Mesendoderm (in vitro differentiated cells): Measurements from ENCODE around the gene SNRPE.
"Not testable (repeated sequence)": the region's sequence is repeated elsewhere in the genome, so short reads cannot be mapped to it uniquely, and the experiment has no call there.

Source experiments
- DNase-seq: peaks from one replicate; pipeline ENCODE4 v3.0.0; 2013
- H2AK5ac ChIP-seq: 2 replicates; pipeline ENCODE4 v1.6.1; 2013; ENCODE audit warnings: low read length, inconsistent platforms
- H2BK120ac ChIP-seq: 2 replicates; pipeline ENCODE4 v1.6.1; 2013; ENCODE audit warnings: low read depth, mild to moderate bottlenecking, low read length, moderate library complexity, mixed read lengths
- H2BK15ac ChIP-seq: replicated peaks from 2 replicates; pipeline ENCODE4 v1.6.1; 2013; ENCODE audit warnings: low read depth, mild to moderate bottlenecking, moderate library complexity
- H2BK5ac ChIP-seq: 2 replicates; pipeline ENCODE4 v1.6.1; 2013; ENCODE audit warnings: low read length, inconsistent platforms
- H3K18ac ChIP-seq: 2 replicates; pipeline ENCODE4 v1.6.1; 2013; ENCODE audit warnings: mild to moderate bottlenecking, low read length, mixed read lengths
- H3K23ac ChIP-seq: one replicate; pipeline ENCODE4 v1.6.1; 2013; ENCODE audit warnings: low read length
- H3K27ac ChIP-seq: 2 replicates; pipeline ENCODE4 v1.5.1; 2013; ENCODE audit warnings: low read depth, mild to moderate bottlenecking, inconsistent platforms, low read length, moderate library complexity
- H3K27me3 ChIP-seq: 2 replicates; pipeline ENCODE4 v1.6.1; 2013; ENCODE audit warnings: low read length, control low read depth, mild to moderate bottlenecking, inconsistent platforms; ENCODE audit not compliant: insufficient read depth, poor library complexity
- H3K36me3 ChIP-seq: 2 replicates; pipeline ENCODE4 v1.6.1; 2013; ENCODE audit warnings: low read length, inconsistent platforms; ENCODE audit not compliant: control insufficient read depth, insufficient read depth
- H3K4ac ChIP-seq: one replicate; pipeline ENCODE4 v1.6.1; 2013; ENCODE audit warnings: low read depth, mild to moderate bottlenecking, low read length, moderate library complexity
- H3K4me1 ChIP-seq: 2 replicates; pipeline ENCODE4 v1.6.1; 2013; ENCODE audit warnings: low read depth, low read length, inconsistent platforms; ENCODE audit not compliant: control insufficient read depth
- H3K4me2 ChIP-seq: 2 replicates; pipeline ENCODE4 v1.6.1; 2013; ENCODE audit warnings: low read length
- H3K4me3 ChIP-seq: 2 replicates; pipeline ENCODE4 v1.5.1; 2013; ENCODE audit warnings: mild to moderate bottlenecking, low read length
- H3K56ac ChIP-seq: one replicate; pipeline ENCODE4 v1.6.1; 2013; ENCODE audit warnings: low read length
- H3K79me1 ChIP-seq: 2 replicates; pipeline ENCODE4 v1.6.1; 2013; ENCODE audit warnings: low read length, inconsistent platforms
- H3K79me2 ChIP-seq: 2 replicates; pipeline ENCODE4 v1.6.1; 2013; ENCODE audit warnings: mild to moderate bottlenecking, low read length; ENCODE audit not compliant: control insufficient read depth, insufficient read depth
- H3K9ac ChIP-seq: 2 replicates; pipeline ENCODE4 v1.6.1; 2013; ENCODE audit warnings: low read length, inconsistent platforms
- H4K5ac ChIP-seq: one replicate; pipeline ENCODE4 v1.6.1; 2013; ENCODE audit warnings: low read length
- H4K8ac ChIP-seq: one replicate; pipeline ENCODE4 v1.6.1; 2013; ENCODE audit warnings: low read depth, mild to moderate bottlenecking, control low read depth, low read length, moderate library complexity
- WGBS: extraction: QIAGEN DNeasy Blood & Tissue Kit; methylation state at CpG from one replicate; pipeline ENCODE4 v1.1.7; 2013; ENCODE audit warnings: low lambda C conversion rate, missing lambda C conversion rate; ENCODE audit not compliant: insufficient coverage; ENCODE audit errors: extremely low coverage; 5-methylcytosine and 5-hydroxymethylcytosine counted together

Gene SNRPE

GRCh38 chr1:203828002-203828401 lies 33.4 kb upstream of the SNRPE start:
- H2BK120ac ChIP-seq = no peak overlapping the region
- WGBS = no CpG with 5 or more reads among the region's 5 CpGs
- no peak overlapping the region for H3K18ac ChIP-seq
- no peak overlapping the region for H3K9ac ChIP-seq
- peaks cover 4% of the 10 kb centered on the region for H3K79me1 ChIP-seq
- no peak overlapping the region for H3K4ac ChIP-seq
- peaks cover 3% of the 10 kb centered on the region for H3K36me3 ChIP-seq
- no peaks in the 10 kb centered on the region for H3K4me1 ChIP-seq
- no peak for DNase-seq
- no peak overlapping the region for H2AK5ac ChIP-seq
- no peak overlapping the region for H2BK5ac ChIP-seq
- no peak overlapping the region for H3K27ac ChIP-seq
- H3K56ac ChIP-seq = no peak overlapping the region
- H2BK15ac ChIP-seq = no peak overlapping the region
- peaks cover 4% of the 10 kb centered on the region for H3K79me2 ChIP-seq
- no peak overlapping the region for H4K5ac ChIP-seq
- no peaks in the 10 kb centered on the region for H3K27me3 ChIP-seq
- no peak overlapping the region for H3K4me3 ChIP-seq
- no peak overlapping the region for H3K4me2 ChIP-seq
- no peak overlapping the region for H4K8ac ChIP-seq
- H3K23ac ChIP-seq = no peak overlapping the region

DNA sequence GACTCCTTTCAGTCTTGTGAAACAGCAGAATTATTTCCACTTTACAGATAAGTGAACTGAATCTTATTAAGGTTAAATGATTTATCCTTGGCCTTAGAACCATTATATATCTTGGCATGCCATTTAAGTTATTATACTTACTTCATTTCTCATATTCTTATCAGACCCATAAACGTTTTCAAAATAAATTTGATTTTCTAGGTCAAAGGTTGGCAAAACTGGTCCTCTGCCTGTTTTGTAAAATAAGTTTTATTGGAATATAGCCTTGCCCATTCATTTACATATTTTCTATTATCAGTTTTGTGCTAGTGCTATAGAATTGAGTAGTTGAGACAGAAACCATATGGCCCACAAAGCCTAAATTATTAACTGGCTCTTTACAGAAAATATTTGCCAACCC lies 32.9 kb upstream of the SNRPE start:
- H3K4me1 ChIP-seq = no peaks in the 10 kb centered on the region
- no peak overlapping the region for H3K56ac ChIP-seq
- H3K4me2 ChIP-seq = no peak overlapping the region
- H4K5ac ChIP-seq = no peak overlapping the region
- H3K23ac ChIP-seq = no peak overlapping the region
- H3K27ac ChIP-seq = no peak overlapping the region
- H3K9ac ChIP-seq = no peak overlapping the region
- no peaks in the 10 kb centered on the region for H3K79me2 ChIP-seq
- WGBS = 100% methylated on average over 1 of the region's 1 CpG
- no peak overlapping the region for H4K8ac ChIP-seq
- no peak for DNase-seq
- H2BK5ac ChIP-seq = no peak overlapping the region
- H3K27me3 ChIP-seq = no peaks in the 10 kb centered on the region
- no peak overlapping the region for H2BK15ac ChIP-seq
- no peak overlapping the region for H3K4ac ChIP-seq
- no peaks in the 10 kb centered on the region for H3K79me1 ChIP-seq
- no peak overlapping the region for H2AK5ac ChIP-seq
- H3K4me3 ChIP-seq = no peak overlapping the region
- H3K18ac ChIP-seq = no peak overlapping the region
- peaks cover 3% of the 10 kb centered on the region for H3K36me3 ChIP-seq
- no peak overlapping the region for H2BK120ac ChIP-seq

GRCh38 chr1:203829247-203829646 lies 32.2 kb upstream of the SNRPE start:
- not testable (repeated sequence) for H2BK5ac ChIP-seq, H3K4ac ChIP-seq, H3K79me1 ChIP-seq, H2BK120ac ChIP-seq, H3K4me2 ChIP-seq, H2BK15ac ChIP-seq, H3K23ac ChIP-seq, H3K4me1 ChIP-seq, H2AK5ac ChIP-seq, H3K56ac ChIP-seq, H4K5ac ChIP-seq, H3K36me3 ChIP-seq, DNase-seq, H3K27ac ChIP-seq, H3K9ac ChIP-seq, H3K4me3 ChIP-seq, H4K8ac ChIP-seq, H3K79me2 ChIP-seq, H3K18ac ChIP-seq, H3K27me3 ChIP-seq
- no CpG with 5 or more reads among the region's 5 CpGs for WGBS

GRCh38 chr1:203835476-203835875 lies 25.9 kb upstream of the SNRPE start:
- Histone ChIP-seq H3K4me3 (no peak overlapping the region), H4K5ac (no peak overlapping the region), H3K23ac (no peak overlapping the region), H3K56ac (no peak overlapping the region), H3K9ac (no peak overlapping the region), H3K4ac (no peak overlapping the region), H2BK5ac (no peak overlapping the region), H3K4me1 (no peaks in the 10 kb centered on the region), H2AK5ac (no peak overlapping the region), H3K4me2 (no peak overlapping the region), H2BK120ac (no peak overlapping the region), H3K79me2 (no peaks in the 10 kb centered on the region), H2BK15ac (no peak overlapping the region), H3K18ac (no peak overlapping the region), H3K79me1 (no peaks in the 10 kb centered on the region), H3K27me3 (no peaks in the 10 kb centered on the region), H3K36me3 (peaks cover 3% of the 10 kb centered on the region), H4K8ac (no peak overlapping the region), H3K27ac (no peak overlapping the region)
- peak; percentile 23 for DNase-seq
- WGBS = no CpG with 5 or more reads among the region's 3 CpGs

DNA sequence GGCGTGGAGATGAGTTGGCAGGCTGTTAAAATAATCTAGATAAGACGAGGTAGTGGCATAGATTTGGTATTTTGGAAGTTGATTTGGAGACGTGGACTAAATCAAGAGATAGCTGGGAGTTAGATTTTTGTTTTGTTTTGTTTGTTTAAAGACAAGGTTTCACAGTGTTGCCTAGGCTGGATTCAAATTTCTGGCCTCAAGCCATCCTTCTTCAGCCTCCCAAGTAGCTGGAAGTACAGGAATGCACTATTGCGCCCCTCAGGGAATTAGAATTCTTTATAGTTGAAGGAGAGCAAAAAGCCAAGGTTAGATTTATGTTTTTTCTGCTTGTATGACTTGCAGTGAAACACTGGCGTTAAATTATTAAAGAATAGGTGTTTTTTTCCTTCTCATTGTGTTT lies 22.3 kb upstream of the SNRPE start:
- H3K79me2 ChIP-seq = no peaks in the 10 kb centered on the region
- no peak overlapping the region for H2BK120ac ChIP-seq
- H4K5ac ChIP-seq = no peak overlapping the region
- no peak overlapping the region for H3K4ac ChIP-seq
- H4K8ac ChIP-seq = no peak overlapping the region
- peak; percentile 11 for DNase-seq
- H3K79me1 ChIP-seq = no peaks in the 10 kb centered on the region
- no peak overlapping the region for H3K56ac ChIP-seq
- H3K36me3 ChIP-seq = peaks cover 4% of the 10 kb centered on the region
- H2AK5ac ChIP-seq = no peak overlapping the region
- no peak overlapping the region for H3K27ac ChIP-seq
- H3K9ac ChIP-seq = no peak overlapping the region
- H3K4me3 ChIP-seq = no peak overlapping the region
- H3K4me2 ChIP-seq = no peak overlapping the region
- no peak overlapping the region for H2BK15ac ChIP-seq
- H2BK5ac ChIP-seq = no peak overlapping the region
- H3K27me3 ChIP-seq = no peaks in the 10 kb centered on the region
- 100% methylated on average over 2 of the region's 5 CpGs for WGBS
- no peak overlapping the region for H3K18ac ChIP-seq
- no peaks in the 10 kb centered on the region for H3K4me1 ChIP-seq
- H3K23ac ChIP-seq = no peak overlapping the region

DNA sequence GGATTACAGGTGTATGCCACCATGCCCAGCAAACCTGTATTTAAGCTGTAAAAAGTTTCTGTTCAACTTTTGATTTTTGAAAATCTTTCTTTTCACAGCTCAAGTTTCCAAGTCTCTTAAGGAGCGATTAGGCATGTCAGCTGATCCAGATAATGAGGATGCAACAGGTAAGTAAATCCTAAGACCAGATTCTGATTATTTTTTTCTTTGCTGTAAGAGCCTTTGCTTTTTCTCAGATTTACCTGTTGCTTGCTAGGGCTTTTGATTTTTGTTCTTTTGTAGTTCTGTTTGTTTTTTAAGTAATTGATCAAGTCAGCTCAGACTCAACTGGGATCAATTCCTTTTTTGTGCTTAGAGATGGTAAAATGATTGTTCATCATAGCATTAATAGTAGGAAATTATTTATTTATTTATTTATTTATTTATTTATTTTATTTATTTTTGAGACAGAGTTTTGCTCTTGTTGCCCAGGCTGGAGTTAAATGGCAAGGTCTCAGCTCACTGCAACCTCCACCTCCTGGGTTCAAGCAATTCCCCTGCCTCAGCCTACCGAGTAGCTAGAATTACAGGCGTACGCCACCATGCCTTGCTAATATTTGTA lies 21.1 kb upstream of the SNRPE start:
- Histone ChIP-seq H3K18ac (no peak overlapping the region), H3K4me2 (no peak overlapping the region), H3K36me3 (peaks cover 4% of the 10 kb centered on the region), H4K8ac (no peak overlapping the region), H3K27me3 (no peaks in the 10 kb centered on the region), H3K79me2 (no peaks in the 10 kb centered on the region), H3K4me3 (no peak overlapping the region), H3K4ac (no peak overlapping the region), H2BK15ac (no peak overlapping the region), H3K56ac (no peak overlapping the region), H3K9ac (no peak overlapping the region), H3K4me1 (no peaks in the 10 kb centered on the region), H4K5ac (no peak overlapping the region), H2BK5ac (no peak overlapping the region), H3K27ac (no peak overlapping the region), H3K79me1 (no peaks in the 10 kb centered on the region), H2AK5ac (no peak overlapping the region), H3K23ac (no peak overlapping the region), H2BK120ac (no peak overlapping the region)
- no peak for DNase-seq
- no CpG with 5 or more reads among the region's 4 CpGs for WGBS
